G401.6 (cell line): ENCODE measurements around the gene CARM1.
"Not testable (repeated sequence)": the region's sequence is repeated elsewhere in the genome, so short reads cannot be mapped to it uniquely, and the experiment has no call there.

Experiments
- FAIRE-seq: peaks from 2 replicates; lab custom pipeline; 2012; peaks lifted over from hg19 to GRCh38; lab: Jason Lieb, UNC

CARM1 gene

GRCh38 chr19:10848230-10848856 is 23.0 kb upstream of the CARM1 start, which contains the start of gene C19orf38:
C19orf38 (plus strand) TSS chr19:10848415; CDS start chr19:10848509, 94 bp downstream.
- no peak for FAIRE-seq

GRCh38 chr19:10850631-10851030 is 20.7 kb upstream of the CARM1 start:
- no peak for FAIRE-seq

- no peak for FAIRE-seq
These were observed 19.1 kb upstream of the CARM1 start for GRCh38 chr19:10852098-10852800.

- no peak for FAIRE-seq
These were observed 18.4 kb upstream of the CARM1 start for GRCh38 chr19:10852941-10853340.

GRCh38 chr19:10854350-10855089 is 16.8 kb upstream of the CARM1 start:
- FAIRE-seq = no peak

- no peak for FAIRE-seq
These were observed 15.4 kb upstream of the CARM1 start for GRCh38 chr19:10855879-10856522.

- FAIRE-seq = not testable (repeated sequence)
These were observed 14.5 kb upstream of the CARM1 start for GRCh38 chr19:10856899-10857298.

- no peak for FAIRE-seq
These were observed 13.0 kb upstream of the CARM1 start for GRCh38 chr19:10858204-10858828.

- FAIRE-seq = no peak
These were observed 10.2 kb upstream of the CARM1 start for GRCh38 chr19:10861103-10861651.

GRCh38 chr19:10862561-10863106 is 8.7 kb upstream of the CARM1 start:
- no peak for FAIRE-seq

GRCh38 chr19:10863107-10863717 is 8.1 kb upstream of the CARM1 start:
- no peak for FAIRE-seq

GRCh38 chr19:10864538-10864899 is 6.8 kb upstream of the CARM1 start:
- FAIRE-seq = no peak

- FAIRE-seq = no peak
These were observed 4.9 kb upstream of the CARM1 start for GRCh38 chr19:10866495-10866894.

GRCh38 chr19:10868872-10869547 is 2.3 kb upstream of the CARM1 start:
- no peak for FAIRE-seq

- FAIRE-seq = not testable (repeated sequence)
These were observed 1.5 kb upstream of the CARM1 start for GRCh38 chr19:10869872-10870311.

GRCh38 chr19:10870501-10870954 is 825 bp upstream of the CARM1 start:
- no peak for FAIRE-seq

GRCh38 chr19:10871711-10872545 is 575 bp downstream of the CARM1 start:
- no peak for FAIRE-seq

GRCh38 chr19:10872546-10873107 is 1.3 kb downstream of the CARM1 start:
- FAIRE-seq = no peak

GRCh38 chr19:10874024-10874423 is 2.7 kb downstream of the CARM1 start:
- FAIRE-seq = no peak
